BJ (cell line): Measurements from ENCODE around the gene FOXP1. TPM values are rescaled to one million over a fixed set of nuclear protein-coding genes. Genes with fewer than 3 reads are reported as not detected.

Source experiments
- CTCF ChIA-PET: fragments of 350-600 bp; formaldehyde crosslinking; extraction: SDS; loops from one replicate; lab custom pipeline; 2021; ENCODE audit warnings: antibody characterized with exemption, inconsistent platforms; lab: Yijun Ruan, JAX
- POLR2A ChIA-PET: fragments of 300-600 bp; sonication (Branson Sonifier 250); formaldehyde crosslinking; extraction: SDS; loops from one replicate; lab custom pipeline; 2021; ENCODE audit warnings: antibody characterized with exemption; lab: Charles Lee
- DNase-seq: peaks from one replicate; pipeline ENCODE4 v3.0.0-alpha.2; 2011; ENCODE audit warnings: low read depth
- H3K27me3 ChIP-seq: 2 replicates; pipeline ENCODE4 v1.6.0; 2011; ENCODE audit warnings: low read length; ENCODE audit not compliant: control insufficient read depth, insufficient read depth
- H3K36me3 ChIP-seq: 2 replicates; pipeline ENCODE4 v1.5.1; 2011; ENCODE audit warnings: low read length; ENCODE audit not compliant: control insufficient read depth, insufficient read depth
- H3K4me3 ChIP-seq: 2 replicates; pipeline ENCODE4 v1.5.1; 2011; ENCODE audit warnings: low read depth, mild to moderate bottlenecking, control low read depth, low read length
- CTCF ChIP-seq: IDR thresholded peaks from 2 replicates; pipeline ENCODE4 v1.5.1; 2011; ENCODE audit warnings: low read depth, mild to moderate bottlenecking, control low read depth, inconsistent platforms, low read length, moderate library complexity; ENCODE audit not compliant: insufficient read depth
- polyA plus RNA-seq: library from polyadenylated mRNA; depleted of rRNA; stranded (reverse); fragments of >200 nt; gene quantifications from 2 replicates; pipeline ENCODE4 v1.2.3, GENCODE V29; 2011

Gene FOXP1
- polyA plus RNA-seq, 1 experiment = 37.0 TPM

DNA sequence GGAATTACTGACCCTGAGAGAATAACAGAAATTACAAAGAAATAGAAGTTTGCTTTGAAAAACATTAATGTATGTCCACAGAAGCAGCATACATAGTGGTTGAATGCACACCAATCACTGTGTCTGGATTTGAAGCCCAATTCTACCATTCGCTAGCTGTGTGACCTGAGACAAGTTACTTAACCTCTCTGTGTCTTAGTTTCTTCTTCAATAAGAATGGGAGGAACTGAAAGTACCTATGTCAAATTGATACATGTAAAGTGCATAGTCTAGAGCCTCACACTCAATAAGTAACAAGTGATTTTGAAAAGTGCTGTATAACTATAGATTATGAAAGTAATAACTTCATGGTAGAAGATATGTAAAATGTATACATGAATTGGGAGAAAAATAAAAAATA, 457.8 kb downstream of the FOXP1 start:
- DNase-seq = no peak
- ChIA-PET POLR2A (no interaction called here), CTCF (no interaction called here)
- no peaks in the 10 kb centered on the region for H3K27me3 ChIP-seq
- TF ChIP-seq CTCF = no peak
- no peak overlapping the region for H3K4me3 ChIP-seq
- no peaks in the 10 kb centered on the region for H3K36me3 ChIP-seq

- CTCF ChIA-PET = no interaction called here
- no peaks in the 10 kb centered on the region for H3K27me3 ChIP-seq
- POLR2A ChIA-PET = no interaction called here
- H3K36me3 ChIP-seq = no peaks in the 10 kb centered on the region
- no peak for DNase-seq
- no peak overlapping the region for H3K4me3 ChIP-seq
- no peak for TF ChIP-seq CTCF
Observed at GRCh38 chr3:71124048-71124447, 459.5 kb downstream of the FOXP1 start.

DNA sequence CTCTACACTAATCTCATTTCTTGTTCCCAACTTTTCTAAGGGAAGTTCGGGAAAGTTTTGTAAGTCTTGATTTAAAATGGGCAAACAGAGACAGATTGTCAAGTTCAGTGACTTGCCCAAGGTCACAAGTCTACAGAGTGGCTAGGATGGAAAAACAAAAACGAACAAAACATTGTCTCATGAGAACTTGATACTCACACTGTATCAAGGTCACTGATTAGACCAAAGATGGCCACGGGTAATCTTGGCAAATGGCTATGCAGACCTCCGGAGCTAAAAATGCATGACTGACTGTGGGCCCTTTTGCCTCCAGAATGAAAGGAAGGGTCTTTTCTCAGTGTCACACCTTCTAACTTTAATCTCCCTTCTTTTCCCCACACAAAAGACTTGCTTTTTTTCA, 460.9 kb downstream of the FOXP1 start:
- no peak overlapping the region for H3K4me3 ChIP-seq
- CTCF ChIA-PET = no interaction called here
- no peaks in the 10 kb centered on the region for H3K36me3 ChIP-seq
- POLR2A ChIA-PET = no interaction called here
- no peaks in the 10 kb centered on the region for H3K27me3 ChIP-seq
- TF ChIP-seq CTCF = no peak
- no peak for DNase-seq

DNA sequence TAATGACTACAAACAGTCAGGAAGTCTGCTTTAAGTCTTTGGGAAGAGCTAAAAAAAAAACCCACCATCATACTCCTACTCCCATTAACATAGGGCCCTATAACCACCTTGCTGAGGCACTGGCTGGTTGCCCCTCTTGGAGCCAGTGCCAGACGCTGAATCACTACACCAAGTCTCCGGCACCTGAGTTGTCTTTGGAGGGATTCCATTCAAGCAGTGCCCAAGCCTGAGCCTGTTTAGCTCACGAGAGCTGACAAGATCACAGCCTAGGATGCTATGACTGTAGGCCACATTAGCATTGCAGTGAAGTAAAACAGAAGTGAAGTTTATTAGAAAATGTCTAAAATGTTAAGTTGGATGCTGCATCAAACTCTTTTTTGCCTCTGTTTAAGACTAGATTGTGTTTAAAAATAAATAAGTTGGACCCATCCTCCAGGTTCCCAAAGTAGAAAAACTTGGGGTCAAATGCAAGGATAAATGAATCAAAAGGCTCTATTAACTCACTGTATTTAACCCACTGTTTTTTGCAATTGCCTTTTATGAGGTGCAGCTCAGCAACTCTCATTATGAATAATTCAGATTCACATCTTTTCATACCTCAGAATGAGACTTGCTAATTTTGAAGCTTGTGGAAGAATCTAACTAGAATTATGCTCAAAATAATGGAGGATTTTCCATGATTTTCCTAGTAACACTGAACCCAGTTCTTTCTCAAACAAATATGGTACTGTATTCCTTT, 461.9 kb downstream of the FOXP1 start:
- no peak for TF ChIP-seq CTCF
- ChIA-PET CTCF (interaction anchor here (1.0 kb wide), 1 partner anchor 9 kb away, joined by 3 read pairs; no protein-coding TSS in a partner anchor), POLR2A (interaction anchor here (0.7 kb wide), 1 partner anchor 13 kb away, joined by 3 read pairs; no protein-coding TSS in a partner anchor)
- Histone ChIP-seq H3K36me3 (no peaks in the 10 kb centered on the region), H3K4me3 (no peak overlapping the region), H3K27me3 (no peaks in the 10 kb centered on the region)
- DNase-seq = no peak

DNA sequence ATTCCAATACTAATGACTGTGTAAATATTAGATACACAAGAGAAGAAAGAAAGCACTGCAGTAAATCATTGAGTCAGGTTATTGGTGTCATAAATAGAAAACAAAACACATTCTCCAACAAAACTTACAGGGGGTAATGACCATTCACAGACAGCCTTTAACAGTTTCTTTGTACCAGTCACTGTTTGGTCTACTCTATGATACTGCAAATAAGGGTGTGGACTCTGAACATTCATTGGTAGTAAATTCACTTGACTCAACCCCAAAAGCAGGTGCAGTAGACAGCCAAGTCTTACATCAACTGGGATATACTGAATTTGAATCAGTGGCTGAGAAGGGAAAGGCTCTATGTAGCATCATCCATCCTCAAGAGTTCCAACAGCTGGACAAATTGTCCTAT, 463.5 kb downstream of the FOXP1 start:
- no peak overlapping the region for H3K4me3 ChIP-seq
- no peak for DNase-seq
- CTCF ChIA-PET = no interaction called here
- no peaks in the 10 kb centered on the region for H3K36me3 ChIP-seq
- no peak for TF ChIP-seq CTCF
- POLR2A ChIA-PET = no interaction called here
- H3K27me3 ChIP-seq = no peaks in the 10 kb centered on the region
